H9 (cell line): Measurements from ENCODE around the gene CD300E. TPM values are rescaled to one million over a fixed set of nuclear protein-coding genes. Genes with fewer than 3 reads are reported as not detected.

Source experiments
- DNase-seq: peaks from one replicate; pipeline ENCODE4 v3.0.0-alpha.2; 2017
- H2AFZ ChIP-seq: one replicate; pipeline ENCODE4 v1.6.1; 2013; ENCODE audit warnings: mild to moderate bottlenecking, low read length, control low read depth, moderate library complexity
- H2AK5ac ChIP-seq: 2 replicates; pipeline ENCODE4 v1.6.1; 2013; ENCODE audit warnings: low read length, control low read depth, mixed read lengths; ENCODE audit not compliant: insufficient read length
- H2BK120ac ChIP-seq: one replicate; pipeline ENCODE4 v1.6.1; 2013; ENCODE audit warnings: low read depth, mild to moderate bottlenecking, low read length, control low read depth, inconsistent platforms; ENCODE audit not compliant: poor library complexity, severe bottlenecking
- H2BK12ac ChIP-seq: 2 replicates; pipeline ENCODE4 v1.6.1; 2013; ENCODE audit warnings: low read length, control low read depth, mixed read lengths, low read depth; ENCODE audit not compliant: insufficient read length
- H2BK15ac ChIP-seq: 2 replicates; pipeline ENCODE4 v1.6.1; 2013; ENCODE audit warnings: low read depth, low read length, control low read depth
- H2BK20ac ChIP-seq: one replicate; pipeline ENCODE4 v1.6.1; 2013; ENCODE audit warnings: low read depth, mild to moderate bottlenecking, low read length, control low read depth, inconsistent platforms; ENCODE audit not compliant: poor library complexity, severe bottlenecking
- H2BK5ac ChIP-seq: 2 replicates; pipeline ENCODE4 v1.6.1; 2013; ENCODE audit warnings: low read length, control low read depth, mixed read lengths; ENCODE audit not compliant: insufficient read length
- H3K14ac ChIP-seq: 2 replicates; pipeline ENCODE4 v1.6.1; 2013; ENCODE audit warnings: low read length, control low read depth; ENCODE audit not compliant: insufficient read depth
- H3K18ac ChIP-seq: 2 replicates; pipeline ENCODE4 v1.6.1; 2013; ENCODE audit warnings: low read depth, mild to moderate bottlenecking, mixed read lengths, low read length, control low read depth; ENCODE audit not compliant: insufficient read length
- H3K23ac ChIP-seq: 2 replicates; pipeline ENCODE4 v1.6.1; 2013; ENCODE audit warnings: low read length, control low read depth, mixed read lengths, low read depth; ENCODE audit not compliant: insufficient read length
- H3K23me2 ChIP-seq: 2 replicates; pipeline ENCODE4 v1.6.1; 2013; ENCODE audit warnings: low read depth, mild to moderate bottlenecking, mixed read lengths, low read length, control low read depth; ENCODE audit not compliant: insufficient read length, poor library complexity, severe bottlenecking
- H3K27ac ChIP-seq: 2 replicates; pipeline ENCODE4 v1.5.1; 2013; ENCODE audit warnings: low read length, control low read depth, mixed read lengths, low read depth; ENCODE audit not compliant: insufficient read length
- H3K27me3 ChIP-seq: 2 replicates; pipeline ENCODE4 v1.6.1; 2013; ENCODE audit warnings: low read length, control low read depth, inconsistent platforms; ENCODE audit not compliant: insufficient read depth
- H3K4ac ChIP-seq: 2 replicates; pipeline ENCODE4 v1.6.1; 2013; ENCODE audit warnings: low read depth, mild to moderate bottlenecking, control low read depth, inconsistent platforms, low read length, moderate library complexity
- H3K4me1 ChIP-seq: 2 replicates; pipeline ENCODE4 v1.6.1; 2013; ENCODE audit warnings: low read length, control low read depth, inconsistent platforms; ENCODE audit not compliant: insufficient read depth
- H3K4me2 ChIP-seq: 2 replicates; pipeline ENCODE4 v1.6.1; 2013; ENCODE audit warnings: low read length, control low read depth, mixed read lengths; ENCODE audit not compliant: insufficient read length, insufficient read depth
- H3K56ac ChIP-seq: 2 replicates; pipeline ENCODE4 v1.6.1; 2013; ENCODE audit warnings: low read depth, mild to moderate bottlenecking, mixed read lengths, low read length, control low read depth; ENCODE audit not compliant: insufficient read length
- H3K79me1 ChIP-seq: 2 replicates; pipeline ENCODE4 v1.6.1; 2013; ENCODE audit warnings: low read depth, mild to moderate bottlenecking, moderate library complexity, low read length, control low read depth, inconsistent platforms; ENCODE audit not compliant: insufficient read depth, poor library complexity, severe bottlenecking
- H3K79me2 ChIP-seq: 2 replicates; pipeline ENCODE4 v1.6.1; 2013; ENCODE audit warnings: low read length, control low read depth, inconsistent platforms; ENCODE audit not compliant: insufficient read depth
- H3K9ac ChIP-seq: 2 replicates; pipeline ENCODE4 v1.6.1; 2013; ENCODE audit warnings: low read length, control low read depth, mixed read lengths; ENCODE audit not compliant: insufficient read length; ENCODE audit errors: extremely low read depth
- H3K9me3 ChIP-seq: one replicate; pipeline ENCODE4 v1.6.1; 2013; ENCODE audit warnings: low read depth, low read length, inconsistent platforms; ENCODE audit not compliant: control insufficient read depth
- H3T11ph ChIP-seq: one replicate; pipeline ENCODE4 v1.6.1; 2013; ENCODE audit warnings: mild to moderate bottlenecking, low read length, control low read depth, inconsistent platforms
- H4K20me1 ChIP-seq: one replicate; pipeline ENCODE4 v1.6.1; 2013; ENCODE audit not compliant: control insufficient read depth, insufficient read length, insufficient read depth
- H4K5ac ChIP-seq: 2 replicates; pipeline ENCODE4 v1.6.1; 2013; ENCODE audit warnings: low read depth, mild to moderate bottlenecking, mixed read lengths, low read length, control low read depth; ENCODE audit not compliant: insufficient read length
- H4K8ac ChIP-seq: replicated peaks from 2 replicates; pipeline ENCODE4 v1.6.1; 2013; ENCODE audit warnings: low read length, control low read depth, mixed read lengths, low read depth; ENCODE audit not compliant: insufficient read length
- H4K91ac ChIP-seq: 2 replicates; pipeline ENCODE4 v1.6.1; 2013; ENCODE audit warnings: low read depth, mild to moderate bottlenecking, moderate library complexity, mixed read lengths, low read length, control low read depth; ENCODE audit not compliant: insufficient read length
- H3K27ac Mint-ChIP-seq, 3 experiments: 2 replicates in 2 of 3; 3 replicates in 1 of 3; pipeline ENCODE4 v1.8.0; 2020 to 2021; ENCODE audit warnings: mixed read lengths in 3 of 3, mild to moderate bottlenecking in 1 of 3, moderate library complexity in 1 of 3
- H3K27me3 Mint-ChIP-seq: 2 replicates; pipeline ENCODE4 v1.8.0; 2021; ENCODE audit warnings: low read depth, mild to moderate bottlenecking, moderate library complexity, mixed read lengths
- H3K36me3 Mint-ChIP-seq, 3 experiments: 2 replicates in 2 of 3; 3 replicates in 1 of 3; pipeline ENCODE4 v1.8.0; 2020 to 2021; ENCODE audit warnings: low read depth in 3 of 3, mixed read lengths in 3 of 3; ENCODE audit not compliant: insufficient read depth in 1 of 3
- H3K4me1 Mint-ChIP-seq, 2 experiments: 2 replicates each; pipeline ENCODE4 v1.8.0; 2020; ENCODE audit warnings: mixed read lengths in 2 of 2
- H3K4me3 Mint-ChIP-seq, 2 experiments: 2 replicates in 1 of 2; 3 replicates in 1 of 2; pipeline ENCODE4 v1.8.0; 2020 to 2021; ENCODE audit warnings: mild to moderate bottlenecking in 2 of 2, mixed read lengths in 2 of 2, moderate library complexity in 1 of 2
- H3K9me3 Mint-ChIP-seq, 2 experiments: 2 replicates in 1 of 2; 3 replicates in 1 of 2; pipeline ENCODE4 v1.8.0; 2020; ENCODE audit warnings: mild to moderate bottlenecking in 2 of 2, mixed read lengths in 2 of 2, moderate library complexity in 1 of 2
- WGBS: extraction: QIAGEN DNeasy Blood & Tissue Kit; methylation state at CpG from one replicate; pipeline ENCODE4 v1.1.7; 2013; ENCODE audit warnings: missing lambda C conversion rate, low lambda C conversion rate, mixed read lengths; ENCODE audit not compliant: insufficient read length; ENCODE audit errors: extremely low coverage; 5-methylcytosine and 5-hydroxymethylcytosine counted together
- total RNA-seq: library from RNA; stranded (reverse); gene quantifications from 2 replicates; pipeline ENCODE4 v1.2.1, GENCODE V29; 2021
- TF ChIP-seq, protein P1 (sequence below): fragments of 200-600 bp; sonication (generic); conservative IDR thresholded peaks from 3 replicates; pipeline ENCODE4 v1.8.0; 2021; ENCODE audit warnings: antibody characterized with exemption, mild to moderate bottlenecking

The CD300E gene
- total RNA-seq, 1 experiment from 2014 or later = not detected

DNA sequence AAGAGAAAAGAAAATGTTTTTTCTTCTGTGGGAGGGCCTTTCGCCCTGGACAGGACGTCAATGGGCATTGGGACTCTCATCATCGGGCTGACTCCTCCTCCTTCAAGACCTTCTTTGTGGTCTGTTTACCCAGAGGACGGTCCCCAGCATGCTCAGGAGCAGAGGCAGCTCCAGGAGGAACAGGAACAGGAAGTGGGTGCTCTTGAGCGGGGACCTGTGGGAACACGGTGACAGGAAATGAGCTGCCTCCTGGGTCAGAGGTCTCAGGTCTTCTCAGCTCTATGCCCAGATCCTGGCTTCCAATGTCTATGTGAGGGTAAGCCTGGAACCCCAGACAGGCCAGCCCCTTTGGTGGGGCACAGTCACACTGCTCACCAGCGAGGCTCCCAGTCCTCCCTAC, 43.6 kb downstream of the CD300E start:
- TF ChIP-seq, protein P1, sequence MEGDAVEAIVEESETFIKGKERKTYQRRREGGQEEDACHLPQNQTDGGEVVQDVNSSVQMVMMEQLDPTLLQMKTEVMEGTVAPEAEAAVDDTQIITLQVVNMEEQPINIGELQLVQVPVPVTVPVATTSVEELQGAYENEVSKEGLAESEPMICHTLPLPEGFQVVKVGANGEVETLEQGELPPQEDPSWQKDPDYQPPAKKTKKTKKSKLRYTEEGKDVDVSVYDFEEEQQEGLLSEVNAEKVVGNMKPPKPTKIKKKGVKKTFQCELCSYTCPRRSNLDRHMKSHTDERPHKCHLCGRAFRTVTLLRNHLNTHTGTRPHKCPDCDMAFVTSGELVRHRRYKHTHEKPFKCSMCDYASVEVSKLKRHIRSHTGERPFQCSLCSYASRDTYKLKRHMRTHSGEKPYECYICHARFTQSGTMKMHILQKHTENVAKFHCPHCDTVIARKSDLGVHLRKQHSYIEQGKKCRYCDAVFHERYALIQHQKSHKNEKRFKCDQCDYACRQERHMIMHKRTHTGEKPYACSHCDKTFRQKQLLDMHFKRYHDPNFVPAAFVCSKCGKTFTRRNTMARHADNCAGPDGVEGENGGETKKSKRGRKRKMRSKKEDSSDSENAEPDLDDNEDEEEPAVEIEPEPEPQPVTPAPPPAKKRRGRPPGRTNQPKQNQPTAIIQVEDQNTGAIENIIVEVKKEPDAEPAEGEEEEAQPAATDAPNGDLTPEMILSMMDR = no peak
- H3K27me3 ChIP-seq = no peaks in the 10 kb centered on the region
- H2BK120ac ChIP-seq = no peak overlapping the region
- no peaks in the 10 kb centered on the region for H3K9me3 ChIP-seq
- no peaks in the 10 kb centered on the region for H4K20me1 ChIP-seq
- H2AFZ ChIP-seq = no peak overlapping the region
- H2AK5ac ChIP-seq = no peak overlapping the region
- H4K8ac ChIP-seq = no peak overlapping the region
- Mint-ChIP-seq H3K9me3 (peaks cover 0 to 3% of the 10 kb centered on the region in 2 experiments; a peak in 2 of 5 replicates), H3K27ac (no peak overlapping the region), H3K36me3 (no peaks in the 10 kb centered on the region), H3K4me3 (no peak overlapping the region), H3K4me1 (peaks cover 6 to 7% of the 10 kb centered on the region in 2 experiments), H3K27me3 (peaks cover 29% of the 10 kb centered on the region)
- no peak overlapping the region for H3K27ac ChIP-seq
- H2BK5ac ChIP-seq = no peak overlapping the region
- no peak overlapping the region for H3K18ac ChIP-seq
- no peak overlapping the region for H3T11ph ChIP-seq
- no peaks in the 10 kb centered on the region for H3K79me2 ChIP-seq
- no peak overlapping the region for H2BK20ac ChIP-seq
- no peak for DNase-seq
- no peak overlapping the region for H2BK15ac ChIP-seq
- H3K4ac ChIP-seq = no peak overlapping the region
- H3K79me1 ChIP-seq = no peaks in the 10 kb centered on the region
- no peak overlapping the region for H3K4me2 ChIP-seq
- H3K23me2 ChIP-seq = no peaks in the 10 kb centered on the region
- no peak overlapping the region for H4K5ac ChIP-seq
- H3K14ac ChIP-seq = no peak overlapping the region
- no CpG with 5 or more reads among the region's 7 CpGs for WGBS
- peaks cover 4% of the 10 kb centered on the region; the same call in 1 of the 2 replicates for H3K4me1 ChIP-seq
- H4K91ac ChIP-seq = no peak overlapping the region
- H3K9ac ChIP-seq = no peak overlapping the region
- H2BK12ac ChIP-seq = no peak overlapping the region
- H3K23ac ChIP-seq = no peak overlapping the region
- no peak overlapping the region for H3K56ac ChIP-seq
